ENCODE measurements around the gene RINT1.

DNA sequence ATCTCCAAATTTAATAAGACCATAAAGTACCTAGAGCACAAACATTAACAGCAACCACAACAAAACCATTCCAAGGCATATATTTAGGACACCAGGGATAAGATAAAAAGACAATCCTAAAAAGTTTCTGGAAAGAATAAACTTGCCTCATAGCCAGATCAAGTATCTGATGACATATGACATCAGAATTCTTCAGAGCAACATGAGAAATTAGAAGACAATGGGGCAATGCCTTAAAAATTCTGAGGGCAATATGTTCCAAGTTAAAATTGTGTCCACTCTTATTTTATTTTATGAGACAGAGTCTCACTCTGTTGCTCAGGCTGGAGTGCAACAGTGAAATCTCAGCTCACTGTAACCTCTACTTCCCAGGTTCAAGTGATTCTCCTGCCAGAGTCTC, 46.5 kb downstream of the RINT1 start:
- no peak for TF ChIP-seq POLR2A (IDR thresholded peaks at IDR 0.05)
- TF ChIP-seq, protein P1, sequence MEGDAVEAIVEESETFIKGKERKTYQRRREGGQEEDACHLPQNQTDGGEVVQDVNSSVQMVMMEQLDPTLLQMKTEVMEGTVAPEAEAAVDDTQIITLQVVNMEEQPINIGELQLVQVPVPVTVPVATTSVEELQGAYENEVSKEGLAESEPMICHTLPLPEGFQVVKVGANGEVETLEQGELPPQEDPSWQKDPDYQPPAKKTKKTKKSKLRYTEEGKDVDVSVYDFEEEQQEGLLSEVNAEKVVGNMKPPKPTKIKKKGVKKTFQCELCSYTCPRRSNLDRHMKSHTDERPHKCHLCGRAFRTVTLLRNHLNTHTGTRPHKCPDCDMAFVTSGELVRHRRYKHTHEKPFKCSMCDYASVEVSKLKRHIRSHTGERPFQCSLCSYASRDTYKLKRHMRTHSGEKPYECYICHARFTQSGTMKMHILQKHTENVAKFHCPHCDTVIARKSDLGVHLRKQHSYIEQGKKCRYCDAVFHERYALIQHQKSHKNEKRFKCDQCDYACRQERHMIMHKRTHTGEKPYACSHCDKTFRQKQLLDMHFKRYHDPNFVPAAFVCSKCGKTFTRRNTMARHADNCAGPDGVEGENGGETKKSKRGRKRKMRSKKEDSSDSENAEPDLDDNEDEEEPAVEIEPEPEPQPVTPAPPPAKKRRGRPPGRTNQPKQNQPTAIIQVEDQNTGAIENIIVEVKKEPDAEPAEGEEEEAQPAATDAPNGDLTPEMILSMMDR (IDR thresholded peaks at IDR 0.05) = no peak

Data from right lobe of liver (tissue), 4 donors.